Stimulated activated CD4-positive, alpha-beta T cell treated with anti-CD3 and anti-CD28 coated beads, Interleukin-1b, Interleukin-23, amount 100 ng/mL, for 24 hours (primary cell): Measurements from ENCODE around the gene FAM234A.

ENCODE experiments used
- DNase-seq, 4 experiments: peaks; one replicate each; pipeline ENCODE4 v3.0.0-alpha.2; 2020; ENCODE audit warnings: low read depth in 4 of 4, low spot score in 1 of 4

Gene FAM234A

GRCh38 chr16:280552-280951 is 45.9 kb downstream of the FAM234A start, which contains the start of gene ARHGDIG:
ARHGDIG (plus strand) TSS chr16:280591; CDS start chr16:280681, 90 bp downstream.
- no peak for DNase-seq

- no peak for DNase-seq
These were observed 46.5 kb downstream of the FAM234A start for GRCh38 chr16:280991-281659.

GRCh38 chr16:281660-282255 is 47.1 kb downstream of the FAM234A start:
- no peak for DNase-seq

GRCh38 chr16:282491-282890 is 47.9 kb downstream of the FAM234A start:
- DNase-seq = no peak

GRCh38 chr16:283033-283805 is 48.6 kb downstream of the FAM234A start, which contains the start of gene PDIA2:
PDIA2 (plus strand) TSS chr16:283164; CDS start chr16:283170, 6 bp downstream.
- DNase-seq = no peak

- no peak for DNase-seq
These were observed 49.8 kb downstream of the FAM234A start for GRCh38 chr16:284204-285120.

- no peak for DNase-seq
These were observed 50.8 kb downstream of the FAM234A start for GRCh38 chr16:285146-286055.

GRCh38 chr16:286491-287297 is 52.1 kb downstream of the FAM234A start:
- no peak for DNase-seq

- no peak for DNase-seq
These were observed 52.7 kb downstream of the FAM234A start for GRCh38 chr16:287298-287811.

GRCh38 chr16:287981-288920 is 53.6 kb downstream of the FAM234A start:
- DNase-seq = no peak

GRCh38 chr16:289395-289997 is 54.9 kb downstream of the FAM234A start:
- DNase-seq = no peak

- DNase-seq = no peak
These were observed 55.5 kb downstream of the FAM234A start for GRCh38 chr16:290015-290680.

- DNase-seq = no peak
These were observed 56.2 kb downstream of the FAM234A start for GRCh38 chr16:290681-291405.

- DNase-seq = no peak
These were observed 56.9 kb downstream of the FAM234A start for GRCh38 chr16:291539-291938.

GRCh38 chr16:293043-293775 is 58.6 kb downstream of the FAM234A start:
- DNase-seq = no peak
